Spleen (tissue), 7 donors: ENCODE measurements around the gene ADAMTS6.

Source experiments
- CTCF ChIP-seq, 11 experiments: fragments of 200-600 bp in 7 of 11; fragments of 450-650 bp in 4 of 11; sonication (generic) in 4 of 11; IDR thresholded peaks in 8 of 11; conservative IDR thresholded peaks in 3 of 11; 1 replicate in 7 of 11; 2 replicates in 4 of 11; pipeline versions ENCODE4 v1.4.0 to v1.8.0; 2016 to 2021; ENCODE audit warnings: antibody characterized with exemption in 11 of 11, inconsistent platforms in 4 of 11, mild to moderate bottlenecking in 1 of 11
- POLR2A ChIP-seq, 3 donors: fragments of 450-650 bp; IDR thresholded peaks; one replicate each; pipeline ENCODE4 v1.5.1; 2017; ENCODE audit warnings: antibody characterized with exemption in 3 of 3, mild to moderate bottlenecking in 1 of 3
- POLR2AphosphoS5 ChIP-seq, 3 donors: sonication (generic); formaldehyde crosslinking; IDR thresholded peaks; one replicate each; pipeline ENCODE4 v1.5.1; 2017; ENCODE audit warnings: antibody characterized with exemption in 3 of 3
- donor health status: DM: no; HTN: no; CAD: no; lungs with moderate emphysema.
- donor health status: DM: no; HTN: no; CAD: no.
- donor health status: DM: no; HTN: no; CAD: no.

GRCh38 chr5:65125591-65126541 is 355.9 kb downstream of the ADAMTS6 start:
- no peak for TF ChIP-seq POLR2AphosphoS5 (IDR thresholded peaks at IDR 0.05)
- no peak for TF ChIP-seq POLR2A (IDR thresholded peaks at IDR 0.05)
- no peak for TF ChIP-seq CTCF (IDR thresholded peaks at IDR 0.05 in 8 of 11, conservative IDR thresholded peaks at IDR 0.05 in 3 of 11)
